Pancreas (tissue), 10 donors: ENCODE measurements around the gene PROM2. TPM values are rescaled to one million over a fixed set of nuclear protein-coding genes. Genes with fewer than 3 reads are reported as not detected.

Experiments used
- ATAC-seq, 4 donors: fragments of 200-7000 bp; cut with Tn5 transposase; one replicate each; pipeline versions ENCODE4 v1.8.0 to v1.9.1; 2020; ENCODE audit warnings: mild to moderate bottlenecking in 4 of 4, moderate library complexity in 4 of 4
- DNase-seq, 6 donors: peaks; one replicate each; pipeline ENCODE4 v3.0.0-alpha.2; 2020
- FAIRE-seq: peaks from 2 replicates; lab custom pipeline; 2012; peaks lifted over from hg19 to GRCh38; lab: Jason Lieb, UNC
- H3K27ac ChIP-seq, 4 donors: fragments of 200-600 bp; sonication (generic); 1 replicate in 3 of 4; 2 replicates in 1 of 4; pipeline versions ENCODE4 v1.5.0 to v1.8.0; 2020
- H3K27me3 ChIP-seq, 4 donors: fragments of 200-600 bp; one replicate each; pipeline ENCODE4 v1.8.0; 2021
- H3K36me3 ChIP-seq, 3 donors: fragments of 200-600 bp; sonication (generic) in 1 of 3; one replicate each; pipeline versions ENCODE4 v1.5.0 to v1.8.0; 2020 to 2021
- H3K4me1 ChIP-seq, 3 donors: fragments of 200-600 bp; one replicate each; pipeline ENCODE4 v1.8.0; 2021
- H3K4me3 ChIP-seq, 4 donors: fragments of 200-600 bp; sonication (generic) in 2 of 4; one replicate each; pipeline versions ENCODE4 v1.5.0 to v1.8.0; 2020 to 2021
- H3K9me3 ChIP-seq, 4 donors: fragments of 200-600 bp; one replicate each; pipeline ENCODE4 v1.8.0; 2021
- CTCF ChIP-seq, 4 donors: fragments of 200-600 bp; sonication (generic) in 3 of 4; IDR thresholded peaks; one replicate each; pipeline versions ENCODE4 v1.5.0 to v1.8.0; 2021; ENCODE audit warnings: antibody characterized with exemption in 4 of 4
- WGBS, 2 donors: extraction: QIAGEN DNeasy Blood & Tissue Kit; methylation state at CpG; one replicate each; pipeline ENCODE4 v1.1.7; 2013; 5-methylcytosine and 5-hydroxymethylcytosine counted together
- intact Hi-C, 3 donors: fragments of 100-400 bp; cut with DNase I; formaldehyde crosslinking; loops; one replicate each; pipeline versions ENCODE4 v1.11.1 to v1.14.2; 2022
- polyA plus RNA-seq, 2 donors: library from polyadenylated mRNA; stranded (reverse); fragments of 200-250 nt; gene quantifications; one replicate each; pipeline ENCODE4 v1.2.3, GENCODE V29; 2013
- total RNA-seq, 6 donors: library from RNA; stranded (reverse); fragmentation: NEBNext Ultra II Directional in 4 of 6; extraction: Animal tissue kit (Norgen Biotek cat#: 25700) in 4 of 6; gene quantifications; one replicate each; pipeline versions ENCODE4 v1.2.1 to v1.2.4, GENCODE V29; 2021 to 2023
- donor health status: healthy with polysubstance abuse.
- donor health status: DM: no; HTN: no; CAD: no; lungs with moderate emphysema.
- donor health status: DM: no; HTN: no; CAD: no.
- donor health status: control.
- donor health status: control.
- donor health status: Bipolar disorder and iron deficiency.
- donor health status: DM: yes; HTN: yes; CAD: no.
- donor health status: DM: no; HTN: no; CAD: no.
- donor health status: DM: no; HTN: no; CAD: no.
- donor health status: DM: yes; HTN: yes; CAD: no.

PROM2 gene
- total and polyA plus RNA-seq, 8 donors, result 8.3 to 20.4 (median 12.5) TPM

- ATAC-seq, result no peak
- no peaks in the 10 kb centered on the region for H3K9me3 ChIP-seq
- TF ChIP-seq CTCF (IDR thresholded peaks at IDR 0.05), result no peak
- H3K27ac ChIP-seq, result no peak overlapping the region
- no peaks in the 10 kb centered on the region for H3K36me3 ChIP-seq
- H3K4me3 ChIP-seq, result no peak overlapping the region
- 64 to 69% methylated on average over 11 of the region's 11 CpGs for WGBS, 2 donors
- peak in 1 of 6 donors; percentile 65 for DNase-seq
- H3K27me3 ChIP-seq, result no peaks in the 10 kb centered on the region
- FAIRE-seq, result no peak
- intact Hi-C loops, result loop anchor here in 1 of 3 donors (5.0 kb wide), 2 partner anchors 37 to 82 kb away; no protein-coding TSS in a partner anchor
- H3K4me1 ChIP-seq, result no peaks in the 10 kb centered on the region
Measured at GRCh38 chr2:95314598-95314963, 40.3 kb downstream of the PROM2 start.

- DNase-seq (peak in 4 of 6 donors; percentile 42 to 81 (median 73)), ATAC-seq (peak; percentile 76 to 93 (median 87)), FAIRE-seq (no peak)
- intact Hi-C loops, result loop anchor here in 2 of 3 donors (5.0 kb wide), 3 partner anchors 38 to 88 kb away; no protein-coding TSS in a partner anchor
- peak; percentile 53 to 82 (median 68) for TF ChIP-seq CTCF (IDR thresholded peaks at IDR 0.05)
- H3K4me3 ChIP-seq, result no peak overlapping the region
- no peak overlapping the region for H3K27ac ChIP-seq
- no peaks in the 10 kb centered on the region for H3K4me1 ChIP-seq
- no peaks in the 10 kb centered on the region for H3K9me3 ChIP-seq
- 49% methylated on average over 16 of the region's 16 CpGs for WGBS, 2 donors
- no peaks in the 10 kb centered on the region for H3K36me3 ChIP-seq
- H3K27me3 ChIP-seq, result no peaks in the 10 kb centered on the region
Measured at GRCh38 chr2:95314964-95315611, 40.8 kb downstream of the PROM2 start.

GRCh38 chr2:95315801-95316411, 41.7 kb downstream of the PROM2 start:
- H3K27me3 ChIP-seq, result no peaks in the 10 kb centered on the region
- no peaks in the 10 kb centered on the region for H3K36me3 ChIP-seq
- no peak for ATAC-seq
- no peak overlapping the region for H3K4me3 ChIP-seq
- no peaks in the 10 kb centered on the region for H3K9me3 ChIP-seq
- no peak overlapping the region for H3K27ac ChIP-seq
- intact Hi-C loops, result loop anchor here in 1 of 3 donors (5.0 kb wide), 1 partner anchor 89 kb away; no protein-coding TSS in a partner anchor
- 85 to 86% methylated on average over 18 to 19 of the region's 19 CpGs for WGBS, 2 donors
- FAIRE-seq, result no peak
- no peak for TF ChIP-seq CTCF (IDR thresholded peaks at IDR 0.05)
- DNase-seq, result peak in 1 of 6 donors; percentile 40
- no peaks in the 10 kb centered on the region for H3K4me1 ChIP-seq

GRCh38 chr2:95316466-95317122, 42.3 kb downstream of the PROM2 start:
- H3K4me3 ChIP-seq, result no peak overlapping the region
- H3K4me1 ChIP-seq, result no peaks in the 10 kb centered on the region
- H3K36me3 ChIP-seq, result no peaks in the 10 kb centered on the region
- H3K9me3 ChIP-seq, result no peaks in the 10 kb centered on the region
- ATAC-seq, result no peak
- TF ChIP-seq CTCF (IDR thresholded peaks at IDR 0.05), result no peak
- intact Hi-C loops, result loop anchor here in 1 of 3 donors (5.0 kb wide), 1 partner anchor 89 kb away; no protein-coding TSS in a partner anchor
- FAIRE-seq, result no peak
- no peak overlapping the region for H3K27ac ChIP-seq
- WGBS, 2 donors, result 82 to 91% methylated on average over 8 of the region's 8 CpGs
- no peak for DNase-seq
- H3K27me3 ChIP-seq, result no peaks in the 10 kb centered on the region
